Activated naive CD4-positive, alpha-beta T cell treated with anti-CD3 and anti-CD28 coated beads, Interleukin-2, amount 50 U/mL, for 16 hours (primary cell): ENCODE results near the gene LMAN1.

Experiments used
- DNase-seq: peaks from one replicate; pipeline ENCODE4 v3.0.0-alpha.2; 2020

The LMAN1 gene

GRCh38 chr18:59358712-59359575, at the start of gene LMAN1:
LMAN1 (minus strand) TSS chr18:59359265; CDS start chr18:59359244, 21 bp downstream.
- DNase-seq, result peak; percentile 95

GRCh38 chr18:59402432-59403090, 43.5 kb upstream of the LMAN1 start:
- DNase-seq, result peak; percentile 73

GRCh38 chr18:59400407-59400806, 41.3 kb upstream of the LMAN1 start:
- DNase-seq, result no peak

- no peak for DNase-seq
Observed at GRCh38 chr18:59395226-59396175, 36.4 kb upstream of the LMAN1 start.

- no peak for DNase-seq
Observed at GRCh38 chr18:59393381-59393780, 34.3 kb upstream of the LMAN1 start.

- no peak for DNase-seq
Observed at GRCh38 chr18:59388817-59389216, 29.8 kb upstream of the LMAN1 start.

- DNase-seq, result no peak
Observed at GRCh38 chr18:59387687-59388565, 28.9 kb upstream of the LMAN1 start.

GRCh38 chr18:59386909-59387686, 28.0 kb upstream of the LMAN1 start:
- no peak for DNase-seq

GRCh38 chr18:59385191-59385590, 26.1 kb upstream of the LMAN1 start:
- DNase-seq, result no peak

- no peak for DNase-seq
Observed at GRCh38 chr18:59383851-59384250, 24.8 kb upstream of the LMAN1 start.

GRCh38 chr18:59382383-59382782, 23.3 kb upstream of the LMAN1 start:
- DNase-seq, result no peak

- no peak for DNase-seq
Observed at GRCh38 chr18:59381949-59382348, 22.9 kb upstream of the LMAN1 start.

GRCh38 chr18:59380706-59381105, 21.6 kb upstream of the LMAN1 start:
- DNase-seq, result no peak

GRCh38 chr18:59379772-59380522, 20.9 kb upstream of the LMAN1 start:
- no peak for DNase-seq

GRCh38 chr18:59377613-59378337, 18.7 kb upstream of the LMAN1 start:
- DNase-seq, result no peak

GRCh38 chr18:59376351-59376935, 17.4 kb upstream of the LMAN1 start:
- DNase-seq, result no peak

- no peak for DNase-seq
Observed at GRCh38 chr18:59374128-59374527, 15.1 kb upstream of the LMAN1 start.

GRCh38 chr18:59372975-59373374, 13.9 kb upstream of the LMAN1 start:
- no peak for DNase-seq

GRCh38 chr18:59360381-59360780, 1.3 kb upstream of the LMAN1 start:
- DNase-seq, result no peak
